ENCODE data around the gene PACSIN1.

The PACSIN1 gene

GRCh38 chr6:34511214-34511914, 45.5 kb downstream of the PACSIN1 start:
- Histone ChIP-seq H3K36me3 (no peaks in the 10 kb centered on the region), H3K27me3 (ENCODE audit: insufficient read depth, low read depth, severe bottlenecking) (no peaks in the 10 kb centered on the region), H3K4me3 (ENCODE audit: low read depth, low read length) (no peak overlapping the region), H3K27ac (peak overlapping the region; percentile 90), H3K9me3 (ENCODE audit: severe bottlenecking) (peaks cover 4% of the 10 kb centered on the region)
- TF ChIP-seq CTCF (IDR thresholded peaks at IDR 0.05; ENCODE audit: low read depth, low read length): no peak
- no peak for DNase-seq

- peak; percentile 87 for DNase-seq
- no peak overlapping the region for H3K4me3 ChIP-seq (ENCODE audit: low read depth, low read length)
- TF ChIP-seq CTCF (IDR thresholded peaks at IDR 0.05; ENCODE audit: low read depth, low read length): no peak
- H3K27ac ChIP-seq: peak overlapping the region; percentile 90
- H3K36me3 ChIP-seq: no peaks in the 10 kb centered on the region
- no peaks in the 10 kb centered on the region for H3K27me3 ChIP-seq (ENCODE audit: insufficient read depth, low read depth, severe bottlenecking)
- H3K9me3 ChIP-seq (ENCODE audit: severe bottlenecking): peaks cover 4% of the 10 kb centered on the region
Measured at GRCh38 chr6:34511915-34512737, 46.2 kb downstream of the PACSIN1 start.

GRCh38 chr6:34512738-34513115, 46.9 kb downstream of the PACSIN1 start:
- Histone ChIP-seq H3K4me3 (ENCODE audit: low read depth, low read length) (no peak overlapping the region), H3K27ac (peak overlapping the region; percentile 90), H3K9me3 (ENCODE audit: severe bottlenecking) (peaks cover 4% of the 10 kb centered on the region), H3K36me3 (no peaks in the 10 kb centered on the region), H3K27me3 (ENCODE audit: insufficient read depth, low read depth, severe bottlenecking) (no peaks in the 10 kb centered on the region)
- no peak for TF ChIP-seq CTCF (IDR thresholded peaks at IDR 0.05; ENCODE audit: low read depth, low read length)
- DNase-seq: peak; percentile 45

GRCh38 chr6:34513646-34514045, 47.8 kb downstream of the PACSIN1 start:
- Histone ChIP-seq H3K36me3 (no peaks in the 10 kb centered on the region), H3K4me3 (ENCODE audit: low read depth, low read length) (peak overlapping the region; percentile 2; the same call in 1 of the 2 replicates), H3K27ac (peak overlapping the region; percentile 90), H3K9me3 (ENCODE audit: severe bottlenecking) (peaks cover 4% of the 10 kb centered on the region), H3K27me3 (ENCODE audit: insufficient read depth, low read depth, severe bottlenecking) (no peaks in the 10 kb centered on the region)
- peak; percentile 99 for DNase-seq
- no peak for TF ChIP-seq CTCF (IDR thresholded peaks at IDR 0.05; ENCODE audit: low read depth, low read length)

GRCh38 chr6:34514112-34514511, 48.2 kb downstream of the PACSIN1 start:
- Histone ChIP-seq H3K27me3 (ENCODE audit: insufficient read depth, low read depth, severe bottlenecking) (no peaks in the 10 kb centered on the region), H3K4me3 (ENCODE audit: low read depth, low read length) (peak overlapping the region; percentile 2; the same call in 1 of the 2 replicates), H3K27ac (peak overlapping the region; percentile 90), H3K36me3 (no peaks in the 10 kb centered on the region), H3K9me3 (ENCODE audit: severe bottlenecking) (peaks cover 4% of the 10 kb centered on the region)
- no peak for DNase-seq
- TF ChIP-seq CTCF (IDR thresholded peaks at IDR 0.05; ENCODE audit: low read depth, low read length): no peak
